NT2/D1 (cell line): ENCODE data around the gene RIPOR3.

Experiments used
- SUZ12 ChIP-seq: IDR thresholded peaks from 2 replicates; pipeline ENCODE4 v1.6.1; 2011; ENCODE audit not compliant: insufficient read length, insufficient read depth; ENCODE audit errors: extremely low read depth
- YY1 ChIP-seq: IDR thresholded peaks from 2 replicates; pipeline ENCODE4 v1.6.1; 2011; ENCODE audit not compliant: insufficient read length, insufficient read depth
- ZNF274 ChIP-seq: IDR thresholded peaks from 2 replicates; pipeline ENCODE4 v1.6.1; 2011; ENCODE audit warnings: mild to moderate bottlenecking, low read depth, low read length

GRCh38 chr20:50724112-50724725 lies 32.9 kb upstream of the RIPOR3 start:
- TF ChIP-seq YY1: no peak
- no peak for TF ChIP-seq ZNF274
- TF ChIP-seq SUZ12: no peak
